ENCODE data around the gene NYAP1.

The NYAP1 gene

GRCh38 chr7:100483722-100484672 is at the start of gene NYAP1 (continued):
- no peak for TF ChIP-seq ZNF514 (tag by site-specific recombination; IDR thresholded peaks at IDR 0.05)
- no peak for TF ChIP-seq ZNF701 (tag by site-specific recombination; IDR thresholded peaks at IDR 0.05)
- TF ChIP-seq GFI1B (tag by site-specific recombination; IDR thresholded peaks at IDR 0.05) = no peak
- TF ChIP-seq CTCF (tag by site-specific recombination; IDR thresholded peaks at IDR 0.05) = no peak
- no peak for TF ChIP-seq ZSCAN30 (tag by site-specific recombination; IDR thresholded peaks at IDR 0.05)
- no peak for TF ChIP-seq ZNF37A (tag by site-specific recombination; IDR thresholded peaks at IDR 0.05)
- TF ChIP-seq ATF2 (tag by site-specific recombination; IDR thresholded peaks at IDR 0.05; ENCODE audit: low read depth) = no peak
- no peak for TF ChIP-seq ZNF211 (tag by site-specific recombination; IDR thresholded peaks at IDR 0.05; ENCODE audit: low read depth)
- no peak for TF ChIP-seq YY2 (tag by site-specific recombination; IDR thresholded peaks at IDR 0.05)
- TF ChIP-seq ZBTB8A (tag by site-specific recombination; IDR thresholded peaks at IDR 0.05) = no peak
- no peak for TF ChIP-seq ZNF777 (tag by site-specific recombination; IDR thresholded peaks at IDR 0.05; ENCODE audit: borderline replicate concordance)
- TF ChIP-seq ZNF433 (tag by site-specific recombination; IDR thresholded peaks at IDR 0.05; ENCODE audit: low read depth) = no peak
- no peak for TF ChIP-seq ZNF830 (tag by site-specific recombination; IDR thresholded peaks at IDR 0.05; ENCODE audit: low read depth)
- no peak for TF ChIP-seq ZNF292 (tag by site-specific recombination; IDR thresholded peaks at IDR 0.05; ENCODE audit: borderline replicate concordance, low read depth)
- no peak; the same call in 1 of the 2 replicates for TF ChIP-seq KLF1 (tag by site-specific recombination; IDR thresholded peaks at IDR 0.05)
- TF ChIP-seq ZSCAN4 (tag by site-specific recombination; IDR thresholded peaks at IDR 0.05) = no peak
- TF ChIP-seq ZNF280C (tag by site-specific recombination; IDR thresholded peaks at IDR 0.05) = no peak
- no peak for TF ChIP-seq ZNF488 (tag by site-specific recombination; IDR thresholded peaks at IDR 0.05)
- no peak for TF ChIP-seq PRDM1 (tag by site-specific recombination; IDR thresholded peaks at IDR 0.05)
- TF ChIP-seq SP7 (tag by site-specific recombination; IDR thresholded peaks at IDR 0.05) = no peak
- TF ChIP-seq ZBTB48 (tag by site-specific recombination; IDR thresholded peaks at IDR 0.05) = no peak
- no peak; the same call in 1 of the 2 replicates for TF ChIP-seq ZNF10 (tag by site-specific recombination; IDR thresholded peaks at IDR 0.05)
- no peak for TF ChIP-seq ZNF274 (IDR thresholded peaks at IDR 0.05; ENCODE audit: low read length)
- TF ChIP-seq ZNF274 (tag by site-specific recombination; IDR thresholded peaks at IDR 0.05; ENCODE audit: borderline replicate concordance) = no peak
- TF ChIP-seq PRDM2 (tag by site-specific recombination; IDR thresholded peaks at IDR 0.05; ENCODE audit: borderline replicate concordance) = 0 out of 2 replicates have a peak, but pooled peaks have one; percentile 43
- TF ChIP-seq KLF16 (tag by site-specific recombination; IDR thresholded peaks at IDR 0.05) = no peak
